Kidney capillary endothelial cell (primary cell): ENCODE results near the gene GRAP.

Experiments
- DNase-seq: peaks from one replicate; pipeline ENCODE4 v3.0.0-alpha.2; 2018; ENCODE audit warnings: low spot score

The GRAP gene

GRCh38 chr17:18984273-18985114 is 62.3 kb downstream of the GRAP start:
- DNase-seq: no peak

GRCh38 chr17:18981642-18982424 is 64.9 kb downstream of the GRAP start:
- DNase-seq: peak; percentile 86

GRCh38 chr17:18981335-18981641 is 65.5 kb downstream of the GRAP start:
- DNase-seq: no peak

GRCh38 chr17:18980682-18981334 is 65.9 kb downstream of the GRAP start:
- DNase-seq: no peak

GRCh38 chr17:18978655-18979054 is 68.1 kb downstream of the GRAP start:
- no peak for DNase-seq

- DNase-seq: no peak
Observed at GRCh38 chr17:18978050-18978449, 68.7 kb downstream of the GRAP start.

GRCh38 chr17:18977646-18978045 is 69.1 kb downstream of the GRAP start:
- no peak for DNase-seq

GRCh38 chr17:18977021-18977420 is 69.7 kb downstream of the GRAP start:
- no peak for DNase-seq

GRCh38 chr17:18976201-18976600 is 70.6 kb downstream of the GRAP start:
- no peak for DNase-seq

GRCh38 chr17:18975597-18975996 is 71.2 kb downstream of the GRAP start:
- DNase-seq: no peak

- DNase-seq: no peak
Observed at GRCh38 chr17:18974407-18975149, 72.2 kb downstream of the GRAP start.

- no peak for DNase-seq
Observed at GRCh38 chr17:18971801-18972200, 75.0 kb downstream of the GRAP start.
